K562 (cell line): ENCODE data around the gene TIMM10. TPM values are rescaled to one million over a fixed set of nuclear protein-coding genes. Genes with fewer than 3 reads are reported as not detected.

Source experiments
- ASH1L ChIP-seq: fragments of 450-650 bp; IDR thresholded peaks from 2 replicates; pipeline ENCODE4 v1.6.1; 2018; ENCODE audit warnings: borderline replicate concordance, mild to moderate bottlenecking, low read depth; ENCODE audit not compliant: partially characterized antibody
- ATF4 ChIP-seq: fragments of 450-650 bp; formaldehyde crosslinking; IDR thresholded peaks from 2 replicates; pipeline ENCODE4 v1.4.0; 2022; ENCODE audit warnings: mild to moderate bottlenecking, moderate library complexity
- EP400 ChIP-seq: fragments of 450-650 bp; IDR thresholded peaks from 2 replicates; pipeline ENCODE4 v1.6.1; 2017; ENCODE audit warnings: antibody characterized with exemption, mild to moderate bottlenecking, moderate library complexity
- KDM2B ChIP-seq: fragments of 250-450 bp; sonication (Bioruptor Pico); IDR thresholded peaks from 2 replicates; pipeline ENCODE4 v1.8.0; 2021; ENCODE audit warnings: mild to moderate bottlenecking, moderate library complexity
- MCM7 ChIP-seq, 2 experiments: fragments of 450-650 bp; IDR thresholded peaks; 2 replicates each; pipeline ENCODE4 v1.6.1; 2016 to 2018
- NFRKB ChIP-seq: fragments of 450-650 bp; IDR thresholded peaks from 2 replicates; pipeline ENCODE4 v1.6.1; 2016; ENCODE audit warnings: low read depth
- PCBP1 ChIP-seq: fragments of 200-400 bp; formaldehyde crosslinking; IDR thresholded peaks from 2 replicates; pipeline ENCODE4 v1.6.1; 2018; ENCODE audit warnings: mild to moderate bottlenecking, low read depth, low read length; ENCODE audit not compliant: poor library complexity, severe bottlenecking
- RBFOX2 ChIP-seq: fragments of 200-400 bp; formaldehyde crosslinking; IDR thresholded peaks from 2 replicates; pipeline ENCODE4 v1.6.1; 2017; ENCODE audit warnings: low read depth, mild to moderate bottlenecking, low read length, moderate library complexity
- REST ChIP-seq, 2 experiments: fragments of 450-650 bp; formaldehyde crosslinking in 1 of 2; IDR thresholded peaks; 2 replicates each; pipeline versions ENCODE4 v1.4.0 to v1.6.1; 2014 to 2020; ENCODE audit warnings: mild to moderate bottlenecking in 2 of 2, borderline replicate concordance in 1 of 2, low read depth in 1 of 2
- TCF15 ChIP-seq: fragments of 250-450 bp; sonication (Bioruptor Pico); IDR thresholded peaks from 2 replicates; pipeline ENCODE4 v1.8.0; 2022; ENCODE audit warnings: moderate library complexity, mild to moderate bottlenecking, inconsistent platforms
- TOE1 ChIP-seq, 2 experiments: fragments of 450-650 bp in 1 of 2; sonication (generic) in 1 of 2; formaldehyde crosslinking in 1 of 2; IDR thresholded peaks; 2 replicates each; pipeline versions ENCODE4 v1.7.1 to v1.8.0; 2016 to 2022; ENCODE audit warnings: borderline replicate concordance in 2 of 2, mild to moderate bottlenecking in 2 of 2, antibody characterized with exemption in 1 of 2, inconsistent platforms in 1 of 2, low read depth in 1 of 2, missing genetic modification reagents in 1 of 2, moderate library complexity in 1 of 2
- YY1 ChIP-seq, 3 experiments: IDR thresholded peaks; 2 replicates each; pipeline ENCODE4 v1.6.1; 2011; ENCODE audit warnings: low read length in 2 of 3, mild to moderate bottlenecking in 2 of 3, moderate library complexity in 2 of 3, borderline replicate concordance in 1 of 3, control low read depth in 1 of 3, low read depth in 1 of 3; ENCODE audit not compliant: insufficient read depth in 3 of 3, insufficient replicate concordance in 2 of 3, control insufficient read depth in 1 of 3, insufficient read length in 1 of 3; ENCODE audit errors: extremely low read depth in 1 of 3
- ZBTB17 ChIP-seq: fragments of 450-650 bp; formaldehyde crosslinking; IDR thresholded peaks from 2 replicates; pipeline ENCODE4 v1.4.0; 2020; ENCODE audit warnings: mild to moderate bottlenecking
- ZNF311 ChIP-seq: fragments of 250-450 bp; sonication (Bioruptor Pico); IDR thresholded peaks from 2 replicates; pipeline ENCODE4 v1.4.0; 2020; ENCODE audit warnings: mild to moderate bottlenecking, moderate library complexity
- polyA plus RNA-seq, 8 experiments: library from polyadenylated mRNA; depleted of rRNA in 4 of 8; stranded (reverse) in 5 of 8; unstranded in 3 of 8; fragments of >200 nt; fragmentation: Nextera tagmentation in 2 of 8; fragmentation: Illumina TruSeq in 1 of 8; extraction: Ambion mirVana in 2 of 8; extraction: Trizol in 1 of 8; gene quantifications; 2 replicates each; pipeline versions ENCODE4 v1.2.1 to v1.2.3, GENCODE V29; 2011 to 2014; ENCODE audit warnings: inconsistent platforms in 1 of 8, missing spikeins in 1 of 8
- total RNA-seq, 7 experiments: library from RNA; depleted of rRNA in 6 of 7; stranded (reverse); fragments of >200 nt in 6 of 7; fragmentation: Illumina TruSeq in 2 of 7; extraction: Trizol in 2 of 7; gene quantifications; 2 replicates each; pipeline versions ENCODE4 v1.2.1 to v1.2.3, GENCODE V29; 2011 to 2021; ENCODE audit warnings: low replicate concordance in 1 of 7

TIMM10 gene
- total and polyA plus RNA-seq, 9 of the 15 experiments (the other 6 are each of a cell fraction or from before 2014, with no cell fraction given): 109 to 553 (median 172) TPM

DNA sequence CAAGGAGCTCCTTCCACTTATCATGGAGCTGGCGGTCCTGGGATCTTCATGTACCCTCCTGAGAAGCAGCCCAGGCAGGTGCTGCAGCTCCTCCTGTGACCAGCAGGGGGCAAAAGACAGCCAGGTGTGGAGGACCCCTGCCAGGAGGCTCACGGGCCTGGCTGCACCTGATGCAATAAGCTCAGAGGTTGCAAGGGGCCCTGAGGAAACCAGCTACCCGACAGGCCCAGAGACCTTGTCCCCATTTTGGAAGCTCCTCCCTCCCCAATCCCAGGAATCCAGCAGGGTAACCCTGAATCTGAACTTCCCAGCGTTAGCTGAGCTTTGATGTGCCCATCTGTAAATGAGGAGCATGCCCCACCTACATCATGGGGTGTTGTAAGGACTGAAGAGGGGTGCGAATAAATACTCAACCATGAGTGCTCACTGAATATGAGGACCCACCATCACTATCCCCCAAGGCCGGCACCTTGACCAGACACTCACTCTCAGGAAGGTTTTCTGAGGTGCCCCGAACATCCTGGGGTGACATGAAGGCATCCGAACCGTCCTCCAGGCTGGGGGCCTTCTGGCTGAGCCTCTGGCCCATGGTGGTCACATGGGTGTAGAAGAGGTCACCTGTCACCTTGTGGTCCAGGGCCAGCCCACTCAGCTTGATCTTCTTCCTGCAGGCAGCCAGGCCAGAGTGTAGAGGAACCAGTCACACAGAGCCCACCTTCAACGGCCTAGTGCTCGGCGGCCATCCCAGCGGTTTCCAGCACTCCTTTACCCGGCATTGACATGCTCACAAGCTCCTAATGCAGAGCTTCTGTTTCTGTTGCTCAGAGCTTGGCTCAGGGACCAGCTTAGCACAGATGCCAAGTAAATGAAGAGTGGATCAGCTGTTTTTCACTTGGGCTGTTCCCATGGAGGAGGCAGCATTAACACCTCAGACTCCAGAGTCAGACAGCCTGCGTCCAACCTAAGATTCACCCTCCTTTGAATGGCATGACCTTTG, 36.7 kb downstream of the TIMM10 start (continued):
- peak; percentile 94 for TF ChIP-seq ATF4 (CRISPR knock-in tag)
- TF ChIP-seq PCBP1: no peak
- peak; percentile 63; the same call in 1 of the 2 replicates for TF ChIP-seq ZBTB17
- TF ChIP-seq TCF15 (CRISPR knock-in tag): peak; percentile 91
- TF ChIP-seq YY1 (IDR thresholded peaks at IDR 0.05; ENCODE audit: borderline replicate concordance in 1 of 3, control insufficient read depth in 1 of 3, extremely low read depth in 1 of 3, insufficient read depth in 3 of 3, insufficient read length in 1 of 3, insufficient replicate concordance in 2 of 3, low read depth in 1 of 3, low read length in 2 of 3): no peak
- TF ChIP-seq TOE1 (IDR thresholded peaks at IDR 0.05; ENCODE audit: borderline replicate concordance): 0 out of 2 replicates have a peak, but pooled peaks have one; percentile 38
- TF ChIP-seq TOE1 (CRISPR knock-in tag; IDR thresholded peaks at IDR 0.05; ENCODE audit: borderline replicate concordance, low read depth): no peak
- no peak for TF ChIP-seq KDM2B (CRISPR knock-in tag)
- peak; percentile 85 for TF ChIP-seq REST (IDR thresholded peaks at IDR 0.05; ENCODE audit: borderline replicate concordance)
- TF ChIP-seq REST (CRISPR knock-in tag; IDR thresholded peaks at IDR 0.05; ENCODE audit: low read depth): no peak
- no peak for TF ChIP-seq MCM7 (IDR thresholded peaks at IDR 0.05)
- peak; percentile 50 for TF ChIP-seq RBFOX2
- peak; percentile 95 for TF ChIP-seq EP400
- 0 out of 2 replicates have a peak, but pooled peaks have one; percentile 54 for TF ChIP-seq ZNF311 (CRISPR knock-in tag)
- TF ChIP-seq NFRKB: peak; percentile 82; the same call in 1 of the 2 replicates
- TF ChIP-seq ASH1L: no peak
